ENCODE results near the gene ST6GALNAC3. TPM values are rescaled to one million over a fixed set of nuclear protein-coding genes. Genes with fewer than 3 reads are reported as not detected.

Gene ST6GALNAC3
- total RNA-seq, 1 donor from 2014 or later = 4.7 TPM

- Mint-ChIP-seq H3K4me1 (ENCODE audit: low read depth) (no peaks in the 10 kb centered on the region), H3K36me3 (ENCODE audit: low read depth) (no peaks in the 10 kb centered on the region), H3K4me3 (ENCODE audit: unreplicated experiment) (no peak overlapping the region), H3K9me3 (ENCODE audit: low read depth) (no peaks in the 10 kb centered on the region), H3K27me3 (ENCODE audit: low read depth) (no peaks in the 10 kb centered on the region), H3K27ac (ENCODE audit: unreplicated experiment) (no peak overlapping the region)
- TF ChIP-seq, protein P1, sequence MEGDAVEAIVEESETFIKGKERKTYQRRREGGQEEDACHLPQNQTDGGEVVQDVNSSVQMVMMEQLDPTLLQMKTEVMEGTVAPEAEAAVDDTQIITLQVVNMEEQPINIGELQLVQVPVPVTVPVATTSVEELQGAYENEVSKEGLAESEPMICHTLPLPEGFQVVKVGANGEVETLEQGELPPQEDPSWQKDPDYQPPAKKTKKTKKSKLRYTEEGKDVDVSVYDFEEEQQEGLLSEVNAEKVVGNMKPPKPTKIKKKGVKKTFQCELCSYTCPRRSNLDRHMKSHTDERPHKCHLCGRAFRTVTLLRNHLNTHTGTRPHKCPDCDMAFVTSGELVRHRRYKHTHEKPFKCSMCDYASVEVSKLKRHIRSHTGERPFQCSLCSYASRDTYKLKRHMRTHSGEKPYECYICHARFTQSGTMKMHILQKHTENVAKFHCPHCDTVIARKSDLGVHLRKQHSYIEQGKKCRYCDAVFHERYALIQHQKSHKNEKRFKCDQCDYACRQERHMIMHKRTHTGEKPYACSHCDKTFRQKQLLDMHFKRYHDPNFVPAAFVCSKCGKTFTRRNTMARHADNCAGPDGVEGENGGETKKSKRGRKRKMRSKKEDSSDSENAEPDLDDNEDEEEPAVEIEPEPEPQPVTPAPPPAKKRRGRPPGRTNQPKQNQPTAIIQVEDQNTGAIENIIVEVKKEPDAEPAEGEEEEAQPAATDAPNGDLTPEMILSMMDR (IDR thresholded peaks at IDR 0.05) = no peak
- no peak for DNase-seq (ENCODE audit: low spot score)
Observed at GRCh38 chr1:76190749-76191424, 116.3 kb downstream of the ST6GALNAC3 start.

DNA sequence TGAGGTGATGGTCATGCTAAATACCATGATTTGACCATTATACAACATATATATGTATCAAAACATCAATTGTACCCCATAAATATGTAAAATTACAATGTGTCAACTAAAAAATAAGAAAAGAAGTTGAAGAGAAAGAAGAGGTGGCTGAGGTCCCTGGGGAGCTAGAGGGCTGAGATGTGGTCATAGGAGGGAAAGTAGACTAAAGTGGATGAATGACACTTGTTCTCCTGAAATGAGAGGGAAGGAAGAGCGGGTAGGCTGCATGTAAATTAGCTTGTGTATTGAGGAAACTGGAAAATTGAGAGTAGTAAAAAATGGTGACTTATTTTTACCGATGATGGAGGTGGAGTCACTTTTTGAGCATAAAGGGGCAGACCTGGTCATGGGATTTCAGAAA is 117.0 kb downstream of the ST6GALNAC3 start:
- no peak overlapping the region for H3K27ac Mint-ChIP-seq (ENCODE audit: unreplicated experiment)
- no peak for DNase-seq (ENCODE audit: low spot score)
- no peaks in the 10 kb centered on the region for H3K9me3 Mint-ChIP-seq (ENCODE audit: low read depth)
- H3K27me3 Mint-ChIP-seq (ENCODE audit: low read depth) = no peaks in the 10 kb centered on the region
- no peaks in the 10 kb centered on the region for H3K4me1 Mint-ChIP-seq (ENCODE audit: low read depth)
- TF ChIP-seq, protein P1 (IDR thresholded peaks at IDR 0.05) = no peak
- H3K36me3 Mint-ChIP-seq (ENCODE audit: low read depth) = no peaks in the 10 kb centered on the region
- no peak overlapping the region for H3K4me3 Mint-ChIP-seq (ENCODE audit: unreplicated experiment)

DNA sequence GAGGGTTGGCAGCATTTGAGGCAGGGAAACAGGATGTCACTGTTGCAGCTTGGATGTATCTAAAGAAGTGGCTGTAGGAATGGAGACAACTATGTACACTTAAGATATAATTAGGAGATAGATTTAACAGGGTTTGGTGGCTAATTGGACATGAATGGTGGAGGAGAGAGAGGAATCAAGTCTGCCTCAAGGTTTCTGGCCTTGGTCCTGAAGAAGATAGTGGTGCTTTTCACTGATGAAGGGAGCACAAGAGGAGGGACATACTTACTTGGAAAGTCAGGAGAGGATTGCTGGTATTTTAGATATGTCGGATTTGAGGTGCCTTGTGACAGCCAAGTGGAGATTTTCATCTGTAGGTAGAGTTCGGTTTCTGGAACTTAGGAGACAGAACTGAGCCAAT is 123.9 kb downstream of the ST6GALNAC3 start:
- Mint-ChIP-seq H3K4me1 (ENCODE audit: low read depth) (no peaks in the 10 kb centered on the region), H3K27me3 (ENCODE audit: low read depth) (no peaks in the 10 kb centered on the region), H3K36me3 (ENCODE audit: low read depth) (no peaks in the 10 kb centered on the region), H3K9me3 (ENCODE audit: low read depth) (no peaks in the 10 kb centered on the region), H3K4me3 (ENCODE audit: unreplicated experiment) (no peak overlapping the region), H3K27ac (ENCODE audit: unreplicated experiment) (no peak overlapping the region)
- TF ChIP-seq, protein P1 (IDR thresholded peaks at IDR 0.05) = no peak
- no peak for DNase-seq (ENCODE audit: low spot score)

DNA sequence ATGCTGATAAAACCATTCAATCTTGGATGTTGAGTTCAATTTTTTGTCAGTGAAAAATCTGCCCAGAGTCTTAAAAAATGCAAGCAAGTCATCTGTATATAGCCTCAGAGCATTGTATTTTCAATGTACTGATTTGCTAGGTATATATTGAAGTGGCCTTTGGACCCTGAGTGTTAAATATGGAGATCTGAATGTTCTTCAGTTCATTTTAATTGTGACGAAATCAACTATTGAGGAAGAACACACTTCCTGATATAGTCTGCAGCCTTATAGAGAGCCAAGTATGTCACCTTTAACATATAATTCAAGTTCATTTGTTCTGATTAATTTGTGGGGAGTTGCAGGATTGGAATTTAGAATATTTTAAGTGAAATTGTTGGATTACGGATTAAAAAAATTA is 128.1 kb downstream of the ST6GALNAC3 start:
- Mint-ChIP-seq H3K4me1 (ENCODE audit: low read depth) (peaks cover 4% of the 10 kb centered on the region), H3K36me3 (ENCODE audit: low read depth) (no peaks in the 10 kb centered on the region), H3K9me3 (ENCODE audit: low read depth) (no peaks in the 10 kb centered on the region), H3K4me3 (ENCODE audit: unreplicated experiment) (no peak overlapping the region), H3K27ac (ENCODE audit: unreplicated experiment) (no peak overlapping the region), H3K27me3 (ENCODE audit: low read depth) (no peaks in the 10 kb centered on the region)
- DNase-seq (ENCODE audit: low spot score) = no peak
- TF ChIP-seq, protein P1 (IDR thresholded peaks at IDR 0.05) = no peak

GRCh38 chr1:76203127-76203526 is 128.6 kb downstream of the ST6GALNAC3 start:
- Mint-ChIP-seq H3K27ac (ENCODE audit: unreplicated experiment) (no peak overlapping the region), H3K36me3 (ENCODE audit: low read depth) (no peaks in the 10 kb centered on the region), H3K27me3 (ENCODE audit: low read depth) (no peaks in the 10 kb centered on the region), H3K4me3 (ENCODE audit: unreplicated experiment) (no peak overlapping the region), H3K9me3 (ENCODE audit: low read depth) (no peaks in the 10 kb centered on the region), H3K4me1 (ENCODE audit: low read depth) (peaks cover 4% of the 10 kb centered on the region)
- DNase-seq (ENCODE audit: low spot score) = no peak
- TF ChIP-seq, protein P1 (IDR thresholded peaks at IDR 0.05) = no peak
